Progenitor cell of endocrine pancreas (in vitro differentiated cells): ENCODE data around the gene UBE2I. TPM values are rescaled to one million over a fixed set of nuclear protein-coding genes. Genes with fewer than 3 reads are reported as not detected.

Experiments
- DNase-seq: peaks from one replicate; pipeline ENCODE4 v3.0.0; 2021; ENCODE audit warnings: low spot score; ENCODE audit not compliant: unreplicated experiment
- H3K27ac Mint-ChIP-seq: 2 replicates; pipeline ENCODE4 v1.8.0; 2021; ENCODE audit warnings: mild to moderate bottlenecking, moderate library complexity, mixed read lengths
- H3K27me3 Mint-ChIP-seq: 2 replicates; pipeline ENCODE4 v1.8.0; 2021; ENCODE audit warnings: mixed read lengths
- H3K36me3 Mint-ChIP-seq: 2 replicates; pipeline ENCODE4 v1.8.0; 2022; ENCODE audit warnings: mixed read lengths; ENCODE audit not compliant: insufficient read depth
- H3K4me1 Mint-ChIP-seq: 2 replicates; pipeline ENCODE4 v1.8.0; 2021; ENCODE audit warnings: low read depth, mixed read lengths
- H3K4me3 Mint-ChIP-seq: 2 replicates; pipeline ENCODE4 v1.8.0; 2021; ENCODE audit warnings: low read depth, mild to moderate bottlenecking, moderate library complexity, mixed read lengths
- H3K9me3 Mint-ChIP-seq: 2 replicates; pipeline ENCODE4 v1.8.0; 2021; ENCODE audit warnings: low read depth, mixed read lengths
- CTCF ChIP-seq: fragments of 200-600 bp; sonication (generic); IDR thresholded peaks from one replicate; pipeline ENCODE4 v1.5.0; 2021; ENCODE audit warnings: antibody characterized with exemption, mild to moderate bottlenecking; ENCODE audit not compliant: unreplicated experiment
- total RNA-seq: library from RNA; stranded (reverse); gene quantifications from 2 replicates; pipeline ENCODE4 v1.2.1, GENCODE V29; 2021

UBE2I gene
- total RNA-seq, 1 donor from 2014 or later, result 211 TPM

GRCh38 chr16:1350691-1351090 is 41.3 kb downstream of the UBE2I start:
- no peak for TF ChIP-seq CTCF
- Mint-ChIP-seq H3K4me3 (peak overlapping the region; percentile 76), H3K4me1 (peaks cover 9% of the 10 kb centered on the region), H3K36me3 (no peaks in the 10 kb centered on the region), H3K9me3 (no peaks in the 10 kb centered on the region), H3K27me3 (no peaks in the 10 kb centered on the region), H3K27ac (peak overlapping the region; percentile 76)
- DNase-seq, result no peak

GRCh38 chr16:1351215-1351581 is 41.8 kb downstream of the UBE2I start:
- no peaks in the 10 kb centered on the region for H3K36me3 Mint-ChIP-seq
- DNase-seq, result no peak
- H3K27ac Mint-ChIP-seq, result peak overlapping the region; percentile 76
- peak overlapping the region; percentile 76 for H3K4me3 Mint-ChIP-seq
- H3K9me3 Mint-ChIP-seq, result no peaks in the 10 kb centered on the region
- H3K27me3 Mint-ChIP-seq, result no peaks in the 10 kb centered on the region
- H3K4me1 Mint-ChIP-seq, result peaks cover 9% of the 10 kb centered on the region
- TF ChIP-seq CTCF, result no peak

GRCh38 chr16:1351582-1352362 is 42.3 kb downstream of the UBE2I start, which contains the start of the genes GNPTG and TSR3:
TSS of gene GNPTG (plus strand) at chr16:1351931. CDS start at chr16:1351966, 35 bp downstream.
TSS of gene TSR3 (minus strand) at chr16:1351878. CDS start at chr16:1351804, 74 bp downstream.
- H3K36me3 Mint-ChIP-seq, result no peaks in the 10 kb centered on the region
- no peak for TF ChIP-seq CTCF
- H3K27ac Mint-ChIP-seq, result peak within 1 kb of the TSS; percentile 98
- H3K4me3 Mint-ChIP-seq, result peak within 1 kb of the TSS; percentile 76
- H3K27me3 Mint-ChIP-seq, result no peaks in the 10 kb centered on the region
- H3K9me3 Mint-ChIP-seq, result no peaks in the 10 kb centered on the region
- peaks cover 9% of the 10 kb centered on the region for H3K4me1 Mint-ChIP-seq
- DNase-seq, result peak; percentile 84

- TF ChIP-seq CTCF, result no peak
- H3K36me3 Mint-ChIP-seq, result no peaks in the 10 kb centered on the region
- DNase-seq, result no peak
- H3K27ac Mint-ChIP-seq, result peak overlapping the region; percentile 47
- no peak overlapping the region for H3K4me3 Mint-ChIP-seq
- no peaks in the 10 kb centered on the region for H3K27me3 Mint-ChIP-seq
- peaks cover 9% of the 10 kb centered on the region for H3K4me1 Mint-ChIP-seq
- no peaks in the 10 kb centered on the region for H3K9me3 Mint-ChIP-seq
These were observed 45.5 kb downstream of the UBE2I start for GRCh38 chr16:1354815-1355540.

GRCh38 chr16:1355591-1355990 is 46.2 kb downstream of the UBE2I start:
- no peaks in the 10 kb centered on the region for H3K27me3 Mint-ChIP-seq
- no peak overlapping the region for H3K4me3 Mint-ChIP-seq
- DNase-seq, result no peak
- no peak overlapping the region for H3K27ac Mint-ChIP-seq
- H3K9me3 Mint-ChIP-seq, result no peaks in the 10 kb centered on the region
- no peak for TF ChIP-seq CTCF
- H3K4me1 Mint-ChIP-seq, result peaks cover 9% of the 10 kb centered on the region
- no peaks in the 10 kb centered on the region for H3K36me3 Mint-ChIP-seq
